ENCODE data around the gene GSS.

GSS gene

DNA sequence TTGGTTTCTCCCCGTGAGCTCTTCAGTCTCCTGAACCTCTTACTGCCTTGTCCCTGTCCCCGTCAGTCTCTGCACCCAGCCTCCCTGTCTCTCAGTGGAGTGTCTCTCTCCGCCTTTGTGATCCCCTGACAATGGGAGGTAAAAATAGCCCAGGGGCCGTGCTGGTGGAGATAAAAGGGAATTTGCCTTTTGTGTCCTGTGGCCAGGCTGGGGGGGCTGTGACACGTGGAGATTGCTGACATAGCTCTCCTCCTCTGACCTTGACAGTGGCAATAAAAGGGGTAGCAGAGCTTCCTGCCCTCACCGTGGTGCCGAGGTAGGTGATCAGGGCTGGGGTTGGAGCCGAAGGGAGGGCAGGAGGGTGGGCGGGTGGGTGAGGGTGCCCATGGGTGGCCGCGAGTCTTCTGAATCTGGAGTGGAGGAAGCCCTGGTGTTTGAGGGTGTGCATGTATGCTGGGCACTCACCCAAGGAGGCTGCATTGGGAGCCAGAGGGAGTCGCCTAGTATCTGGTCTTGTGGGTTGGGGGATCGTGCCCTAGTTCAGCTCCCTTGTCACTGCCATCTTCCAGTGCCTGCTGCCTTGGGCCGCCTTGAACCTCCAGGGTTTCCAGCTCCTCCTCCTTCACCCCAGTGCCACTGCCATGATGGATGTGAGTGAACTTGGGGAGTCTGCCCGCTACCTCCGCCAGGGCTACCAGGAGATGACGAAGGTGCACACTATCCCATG is 21.9 kb upstream of the GSS start:
- no peak for DNase-seq

- DNase-seq = no peak
Observed at GRCh38 chr20:34976286-34976685, 20.7 kb upstream of the GSS start.

GRCh38 chr20:34974246-34974645 is 18.6 kb upstream of the GSS start:
- no peak for DNase-seq

- no peak for DNase-seq
Observed at GRCh38 chr20:34971561-34972235, 16.1 kb upstream of the GSS start.

- no peak for DNase-seq
Observed at GRCh38 chr20:34970846-34971560, 15.4 kb upstream of the GSS start.

DNA sequence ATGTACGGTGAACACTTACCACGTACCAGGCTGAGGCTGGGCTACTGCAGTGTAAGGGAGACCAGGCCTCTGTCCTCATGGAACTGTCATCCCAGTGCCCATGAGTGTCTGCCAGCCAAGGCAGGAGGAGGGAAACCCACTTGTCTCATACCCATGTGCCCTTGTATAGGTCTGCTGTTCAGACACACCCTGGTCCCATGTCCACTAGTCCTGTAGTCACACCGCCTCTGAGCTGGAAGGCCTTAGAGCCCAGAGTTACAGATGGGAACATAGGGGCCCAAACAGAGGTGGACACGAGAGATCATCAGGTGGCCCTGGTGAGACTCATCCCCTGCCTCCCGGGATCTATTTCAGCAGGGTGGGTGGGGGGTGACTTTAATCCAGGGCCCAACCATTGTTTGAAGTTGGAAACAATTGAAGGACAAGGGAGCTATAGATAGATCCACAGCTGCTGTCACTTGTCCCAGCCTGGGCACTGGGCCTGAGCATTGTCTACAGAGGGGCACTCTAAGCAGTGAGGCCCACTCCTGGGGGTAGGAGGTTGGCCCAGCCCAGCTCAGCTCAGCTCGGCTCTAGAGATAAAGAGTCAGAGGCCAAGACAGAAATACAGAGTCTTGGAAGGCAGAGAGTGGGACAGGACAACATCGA is 14.7 kb upstream of the GSS start:
- no peak for DNase-seq

- DNase-seq = no peak
Observed at GRCh38 chr20:34968042-34968775, 12.6 kb upstream of the GSS start.

DNA sequence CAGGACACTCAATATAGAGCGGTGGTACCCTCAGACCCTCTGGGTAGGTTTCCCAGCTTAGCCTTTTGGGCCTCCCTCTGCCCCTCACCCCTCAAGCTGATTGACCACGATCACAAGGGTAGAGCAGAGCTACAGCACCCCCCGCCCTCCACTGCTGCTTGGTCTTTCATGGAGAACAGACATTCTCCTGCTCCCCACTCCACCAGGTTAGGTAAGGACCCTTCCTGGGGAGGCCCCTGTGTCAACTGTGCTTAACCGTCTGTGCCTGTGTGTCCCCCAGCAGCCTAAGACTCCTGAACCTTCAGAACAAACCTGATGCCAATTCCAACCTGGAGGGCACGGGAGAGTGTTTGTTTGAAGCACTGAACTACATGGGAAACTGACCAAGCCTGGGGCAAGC is 11.8 kb upstream of the GSS start:
- DNase-seq = no peak

GRCh38 chr20:34965051-34965450 is 9.4 kb upstream of the GSS start:
- no peak for DNase-seq

DNA sequence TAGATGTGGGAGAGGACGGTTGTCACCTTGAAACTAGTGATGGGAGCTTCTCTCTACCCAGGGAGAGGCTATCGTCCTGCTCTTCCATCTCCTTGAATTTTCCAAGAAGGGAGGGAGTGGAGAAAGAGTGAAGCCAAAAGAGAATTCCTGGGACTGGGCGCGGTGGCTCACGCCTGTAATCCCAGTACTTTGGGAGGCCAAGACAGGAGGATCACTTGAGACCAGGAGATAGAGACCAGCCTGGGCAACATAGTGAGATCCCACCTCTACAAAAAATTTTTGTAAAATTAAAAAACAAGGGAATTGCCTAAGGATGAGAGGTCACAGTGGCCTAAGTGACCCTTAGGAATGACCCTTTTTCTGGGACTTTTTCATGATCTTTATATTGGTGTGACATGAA is 8.9 kb upstream of the GSS start:
- DNase-seq = no peak

DNA sequence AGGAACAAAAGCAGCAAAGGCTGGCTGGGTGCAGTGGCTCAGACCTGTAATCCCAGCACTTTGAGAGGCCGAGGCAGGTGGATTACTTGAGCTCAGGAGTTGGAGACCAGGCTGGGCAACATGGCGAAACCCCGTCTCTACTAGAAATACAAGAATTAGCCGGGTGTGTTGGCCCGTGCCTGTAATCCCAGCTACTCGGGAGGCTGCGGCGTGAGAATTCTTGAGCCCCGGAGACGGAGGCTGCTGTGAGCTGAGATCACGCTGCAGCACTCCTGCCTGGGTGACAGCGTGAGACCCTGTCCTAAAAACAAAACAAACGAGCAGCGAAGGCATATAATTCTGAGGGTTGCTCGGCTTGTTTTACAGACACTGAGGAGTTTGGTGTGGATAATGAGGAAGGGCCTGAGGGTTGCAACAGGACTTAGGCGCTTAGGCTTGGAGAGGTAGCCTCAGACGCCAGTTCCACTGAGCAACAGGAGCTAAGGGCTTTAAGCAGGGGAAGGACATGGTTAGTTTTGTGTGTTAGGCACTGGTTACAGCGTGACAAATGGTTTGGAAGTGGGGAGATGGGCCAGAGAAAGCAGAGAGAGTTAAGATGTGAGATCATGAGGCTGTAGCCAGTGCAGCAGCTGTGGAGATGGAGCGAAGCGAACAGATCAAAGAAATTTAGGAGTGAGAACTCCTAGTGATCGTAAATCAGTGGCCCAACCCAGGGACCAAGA is 1.3 kb upstream of the GSS start:
- no peak for DNase-seq

- DNase-seq = no peak
Observed at GRCh38 chr20:34956041-34956458, 444 bp upstream of the GSS start.

- no peak for DNase-seq
Observed at GRCh38 chr20:34954904-34955230, 739 bp downstream of the GSS start.

- no peak for DNase-seq
Observed at GRCh38 chr20:34953960-34954359, 1.6 kb downstream of the GSS start.

GRCh38 chr20:34952671-34953070 is 2.9 kb downstream of the GSS start:
- DNase-seq = no peak

GRCh38 chr20:34951652-34952051 is 4.0 kb downstream of the GSS start:
- no peak for DNase-seq

DNA sequence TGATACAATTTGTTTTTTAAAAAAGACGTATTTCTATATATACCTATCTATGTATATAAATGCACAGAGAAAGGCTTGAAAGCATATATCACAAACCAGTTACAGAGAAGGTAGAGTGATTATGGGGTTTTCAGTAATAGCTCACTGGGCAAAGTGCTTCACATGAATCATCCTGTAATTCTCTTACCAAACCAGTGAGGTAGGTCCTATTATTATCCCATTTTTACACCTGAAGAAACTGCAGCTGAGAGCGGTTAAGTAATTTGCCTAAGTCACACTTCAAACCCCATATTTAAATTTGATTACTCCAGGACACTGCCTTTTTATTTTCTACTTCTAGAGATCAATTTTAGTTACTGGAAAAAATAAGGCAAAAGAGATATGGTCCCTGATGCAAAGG is 4.4 kb downstream of the GSS start:
- no peak for DNase-seq

DNA sequence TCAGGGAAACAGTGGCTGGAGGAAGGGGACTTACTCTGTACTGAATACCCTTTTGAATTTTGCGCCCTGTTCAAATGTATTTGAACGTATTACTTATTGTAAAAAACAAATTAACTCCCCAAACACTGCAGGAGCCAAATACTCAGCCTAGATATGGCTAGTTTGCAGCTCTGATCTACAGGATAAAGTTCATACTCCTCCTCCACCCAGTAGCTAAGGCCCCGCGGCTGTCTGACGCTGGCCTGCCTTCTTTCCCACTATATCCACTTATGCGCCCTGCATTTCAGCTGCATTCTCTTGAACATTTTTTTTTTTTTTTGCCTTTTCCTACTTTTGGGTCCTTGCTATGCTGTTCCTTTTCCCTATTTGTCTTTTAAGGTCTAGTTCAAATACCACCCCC is 6.5 kb downstream of the GSS start:
- no peak for DNase-seq

GRCh38 chr20:34948030-34948429 is 7.6 kb downstream of the GSS start:
- DNase-seq = no peak

DNA sequence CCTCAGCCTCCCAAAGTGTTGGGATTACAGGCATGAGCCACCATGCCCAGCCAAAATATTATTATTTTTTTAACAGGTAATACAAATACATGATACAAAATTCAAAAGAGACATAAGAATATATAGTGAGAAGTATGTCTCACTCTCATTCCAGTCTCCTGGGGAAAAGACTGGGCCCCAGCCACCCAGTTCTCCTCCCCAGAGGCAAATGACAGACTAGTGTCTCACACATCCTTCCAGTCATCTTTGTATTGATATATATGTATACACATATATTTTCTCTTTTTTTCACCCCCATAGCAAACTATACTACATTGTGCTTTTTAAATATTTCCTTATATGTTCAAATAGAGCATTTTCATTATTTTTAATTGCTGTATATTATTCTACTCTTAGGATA is 8.3 kb downstream of the GSS start:
- no peak for DNase-seq

DNA sequence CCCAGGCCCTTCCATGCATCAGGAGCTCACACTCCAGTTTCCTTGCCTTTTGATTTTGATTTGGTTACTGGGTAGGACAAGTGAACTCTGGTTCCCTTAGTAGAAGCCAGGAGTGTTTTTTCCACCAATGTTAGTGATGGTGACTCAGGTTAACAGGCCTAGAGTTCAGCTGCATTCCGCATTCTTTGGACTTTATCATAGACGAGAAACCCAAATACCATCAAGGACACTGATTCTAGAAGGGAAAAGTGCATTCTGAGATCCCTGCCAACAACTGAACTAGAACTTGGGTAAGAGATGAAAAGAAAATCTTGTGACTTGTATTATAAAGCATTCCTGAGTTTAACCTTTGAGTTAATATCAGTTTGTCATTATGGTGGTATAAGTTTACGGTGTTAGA is 8.9 kb downstream of the GSS start:
- DNase-seq = no peak

- DNase-seq = no peak
Observed at GRCh38 chr20:34945315-34946077, 10.1 kb downstream of the GSS start.
